ES-I3 (cell line): ENCODE data around the gene SHISA3.

Source experiments
- H3K36me3 ChIP-seq: 2 replicates; pipeline ENCODE4 v1.6.1; 2013; ENCODE audit warnings: mild to moderate bottlenecking, low read length, control low read depth, moderate library complexity; ENCODE audit not compliant: insufficient read depth
- H3K4me1 ChIP-seq: 2 replicates; pipeline ENCODE4 v1.6.1; 2013; ENCODE audit warnings: mild to moderate bottlenecking, control low read depth, low read length; ENCODE audit not compliant: insufficient read depth
- H3K9ac ChIP-seq: 2 replicates; pipeline ENCODE4 v1.6.1; 2013; ENCODE audit warnings: low read depth, mild to moderate bottlenecking, low read length, moderate library complexity
- H3K9me3 ChIP-seq: 2 replicates; pipeline ENCODE4 v1.6.1; 2013; ENCODE audit warnings: mild to moderate bottlenecking, low read length, moderate library complexity; ENCODE audit not compliant: control insufficient read depth, insufficient read depth

Gene SHISA3

DNA sequence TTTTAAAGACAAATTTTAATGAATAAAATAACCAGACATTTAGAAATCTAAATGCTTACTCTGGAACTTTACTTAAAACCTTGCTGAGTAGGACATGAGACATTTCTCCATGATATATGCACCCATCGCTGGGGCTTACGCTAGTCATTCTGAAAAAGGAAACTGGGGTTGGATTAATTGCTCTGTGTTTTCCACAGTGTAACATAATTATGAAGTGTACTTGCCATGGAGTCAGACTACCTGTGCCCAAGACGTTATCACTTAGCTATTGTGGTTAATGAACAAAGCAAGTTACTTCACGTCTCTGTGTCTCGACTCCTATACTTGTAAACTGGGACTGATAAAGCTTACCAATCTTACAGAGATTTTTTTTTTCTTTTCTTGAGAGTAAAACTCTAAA lies 47.8 kb downstream of the SHISA3 start:
- Histone ChIP-seq H3K4me1 (no peaks in the 10 kb centered on the region), H3K9me3 (no peaks in the 10 kb centered on the region), H3K36me3 (no peaks in the 10 kb centered on the region), H3K9ac (no peak overlapping the region)

DNA sequence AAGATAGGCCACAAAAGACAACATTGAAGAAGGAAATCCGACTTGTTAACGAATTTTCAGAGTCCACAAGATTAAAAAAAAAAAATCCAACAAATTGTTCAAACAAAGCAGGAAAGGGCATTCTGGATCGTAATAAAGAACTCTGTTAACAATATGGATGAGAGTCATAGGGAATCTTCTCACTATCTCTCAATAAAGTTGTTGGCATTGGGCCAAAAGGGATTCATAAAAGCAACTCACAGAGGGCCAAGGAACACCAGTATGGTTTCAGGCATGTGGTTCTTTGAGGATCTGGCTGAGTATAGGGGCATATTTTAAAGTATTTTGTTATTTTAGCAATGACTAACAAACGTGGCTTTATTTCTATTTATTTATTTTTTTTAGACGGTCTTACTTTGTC lies 49.5 kb downstream of the SHISA3 start:
- H3K9ac ChIP-seq: no peak overlapping the region
- no peaks in the 10 kb centered on the region for H3K36me3 ChIP-seq

More for the DNA sequence above, 49.5 kb downstream of the SHISA3 start:
- Histone ChIP-seq H3K9me3 (no peaks in the 10 kb centered on the region), H3K4me1 (no peaks in the 10 kb centered on the region)
